Breast epithelium (tissue), 3 donors: ENCODE data around the gene ATRNL1.

Source experiments
- CTCF ChIP-seq, 3 donors: fragments of 450-650 bp; IDR thresholded peaks; one replicate each; pipeline ENCODE4 v1.5.1; 2016 to 2017; ENCODE audit warnings: antibody characterized with exemption in 3 of 3, mild to moderate bottlenecking in 3 of 3, moderate library complexity in 3 of 3
- POLR2AphosphoS5 ChIP-seq, 3 donors: sonication (generic); formaldehyde crosslinking; IDR thresholded peaks; one replicate each; pipeline ENCODE4 v1.6.1; 2017; ENCODE audit warnings: antibody characterized with exemption in 3 of 3

GRCh38 chr10:115580239-115580638 is 487.1 kb downstream of the ATRNL1 start:
- TF ChIP-seq POLR2AphosphoS5 (IDR thresholded peaks at IDR 0.05) (no peak), CTCF (IDR thresholded peaks at IDR 0.05) (no peak)
